IMR-90 (cell line): Measurements from ENCODE around the gene KCNK5. TPM values are rescaled to one million over a fixed set of nuclear protein-coding genes. Genes with fewer than 3 reads are reported as not detected.

Source experiments
- ATAC-seq: fragments of 200-7000 bp; cut with Tn5 transposase; 2 replicates; pipeline ENCODE4 v1.9.1; 2020; ENCODE audit warnings: low read depth, mild to moderate bottlenecking, moderate library complexity
- BruUV-seq: library from RNA; stranded (reverse); fragments of 400-500 nt; replicated peaks from 2 replicates; lab custom pipeline; 2021; lab: Mats Ljungman, UMichigan
- CTCF ChIA-PET: fragments of 300-600 bp; formaldehyde crosslinking; extraction: SDS; loops from one replicate; lab custom pipeline; 2021; ENCODE audit warnings: antibody characterized with exemption; lab: Yijun Ruan, JAX
- POLR2A ChIA-PET: fragments of 300-600 bp; sonication (Branson Sonifier 250); formaldehyde crosslinking; loops from one replicate; lab custom pipeline; 2022; ENCODE audit warnings: antibody characterized with exemption; ENCODE audit not compliant: unreplicated experiment; lab: Charles Lee
- DNase-seq: peaks from one replicate; pipeline ENCODE4 v3.0.0; 2013
- H2AFZ ChIP-seq: replicated peaks from 2 replicates; pipeline ENCODE3; 2013; ENCODE audit warnings: low read length, mild to moderate bottlenecking; ENCODE audit not compliant: poor library complexity
- H2AK5ac ChIP-seq: 2 replicates; pipeline ENCODE4 v1.6.1; 2013; ENCODE audit warnings: low read depth, low read length, inconsistent platforms
- H2AK9ac ChIP-seq: replicated peaks from 2 replicates; pipeline ENCODE3; 2013; ENCODE audit warnings: mild to moderate bottlenecking, low read depth, low read length, moderate library complexity; ENCODE audit not compliant: poor library complexity
- H2BK120ac ChIP-seq: 2 replicates; pipeline ENCODE4 v1.6.1; 2013; ENCODE audit warnings: low read depth, low read length, inconsistent platforms
- H2BK15ac ChIP-seq: 3 replicates; pipeline ENCODE4 v1.6.1; 2013; ENCODE audit warnings: low read depth, low read length, inconsistent platforms
- H2BK20ac ChIP-seq: 2 replicates; pipeline ENCODE4 v1.6.1; 2013; ENCODE audit warnings: low read depth, mild to moderate bottlenecking, inconsistent platforms, low read length, moderate library complexity
- H2BK5ac ChIP-seq: 2 replicates; pipeline ENCODE4 v1.6.1; 2013; ENCODE audit warnings: mild to moderate bottlenecking, low read depth, low read length, inconsistent platforms; ENCODE audit not compliant: poor library complexity, severe bottlenecking
- H3K14ac ChIP-seq: replicated peaks from 2 replicates; pipeline ENCODE4 v1.6.1; 2013; ENCODE audit warnings: low read depth, low read length, inconsistent platforms
- H3K18ac ChIP-seq: 2 replicates; pipeline ENCODE4 v1.6.1; 2013; ENCODE audit warnings: low read depth, low read length, control low read depth
- H3K23ac ChIP-seq: 2 replicates; pipeline ENCODE4 v1.6.1; 2013; ENCODE audit warnings: low read depth, low read length, inconsistent platforms
- H3K27ac ChIP-seq: 2 replicates; pipeline ENCODE4 v1.5.1; 2013; ENCODE audit warnings: mild to moderate bottlenecking, control low read depth, low read length; ENCODE audit not compliant: insufficient read depth
- H3K27me3 ChIP-seq: 2 replicates; pipeline ENCODE4 v1.6.1; 2013; ENCODE audit warnings: low read length; ENCODE audit not compliant: control insufficient read depth, insufficient read depth
- H3K36me3 ChIP-seq: 2 replicates; pipeline ENCODE4 v1.6.1; 2013; ENCODE audit warnings: low read length, mixed read lengths; ENCODE audit not compliant: control insufficient read depth, insufficient read depth
- H3K4ac ChIP-seq: 2 replicates; pipeline ENCODE4 v1.6.1; 2013; ENCODE audit warnings: low read depth, low read length, inconsistent platforms
- H3K4me1 ChIP-seq: 2 replicates; pipeline ENCODE4 v1.6.1; 2013; ENCODE audit warnings: low read length, mixed read lengths; ENCODE audit not compliant: control insufficient read depth, insufficient read depth
- H3K4me2 ChIP-seq: 2 replicates; pipeline ENCODE4 v1.6.1; 2013; ENCODE audit warnings: low read depth, mild to moderate bottlenecking, control low read depth, low read length, moderate library complexity
- H3K4me3 ChIP-seq: 2 replicates; pipeline ENCODE4 v1.5.1; 2013; ENCODE audit warnings: low read depth, mild to moderate bottlenecking, control low read depth, low read length, moderate library complexity; ENCODE audit not compliant: insufficient read depth
- H3K56ac ChIP-seq: 2 replicates; pipeline ENCODE4 v1.6.1; 2013; ENCODE audit warnings: low read length, inconsistent platforms; ENCODE audit not compliant: insufficient read depth; ENCODE audit errors: extremely low read depth
- H3K79me1 ChIP-seq, 2 experiments: 2 replicates each; pipeline ENCODE4 v1.6.1; 2013; ENCODE audit warnings: low read length in 2 of 2, inconsistent platforms in 1 of 2, low read depth in 1 of 2
- H3K9ac ChIP-seq: 2 replicates; pipeline ENCODE4 v1.6.1; 2013; ENCODE audit warnings: low read depth, low read length, control low read depth
- H3K9me1 ChIP-seq: 2 replicates; pipeline ENCODE4 v1.6.1; 2013; ENCODE audit warnings: low read length, inconsistent platforms; ENCODE audit not compliant: insufficient read depth
- H3K9me3 ChIP-seq: 2 replicates; pipeline ENCODE4 v1.6.1; 2013; ENCODE audit warnings: low read length; ENCODE audit not compliant: control insufficient read depth, insufficient read depth
- H4K20me1 ChIP-seq: 2 replicates; pipeline ENCODE4 v1.6.1; 2013; ENCODE audit warnings: low read length, inconsistent platforms; ENCODE audit not compliant: insufficient read depth
- H4K5ac ChIP-seq: 2 replicates; pipeline ENCODE4 v1.6.1; 2013; ENCODE audit warnings: mild to moderate bottlenecking, low read depth, low read length, control low read depth
- H4K8ac ChIP-seq, 2 experiments: 2 replicates each; pipeline ENCODE4 v1.6.1; 2013; ENCODE audit warnings: low read depth in 2 of 2, low read length in 2 of 2, control low read depth in 1 of 2, inconsistent platforms in 1 of 2
- H4K91ac ChIP-seq: 2 replicates; pipeline ENCODE4 v1.6.1; 2013; ENCODE audit warnings: low read depth, low read length, inconsistent platforms; ENCODE audit not compliant: insufficient read depth
- BHLHE40 ChIP-seq: fragments of 150-350 bp; IDR thresholded peaks from 2 replicates; pipeline ENCODE4 v1.6.1; 2016; ENCODE audit warnings: mild to moderate bottlenecking, low read depth, low read length
- CEBPB ChIP-seq: IDR thresholded peaks from 2 replicates; pipeline ENCODE4 v1.6.1; 2012; ENCODE audit warnings: low read depth, low read length, improper control_type of control experiment
- CHD1 ChIP-seq: IDR thresholded peaks from 2 replicates; pipeline ENCODE4 v1.6.1; 2012; ENCODE audit warnings: low read depth, low read length, improper control_type of control experiment
- CTCF ChIP-seq: conservative IDR thresholded peaks from 2 replicates; pipeline ENCODE4 v1.5.1; 2012; ENCODE audit warnings: mild to moderate bottlenecking, low read depth, low read length, improper control_type of control experiment
- ELK1 ChIP-seq: fragments of 150-350 bp; IDR thresholded peaks from 2 replicates; pipeline ENCODE4 v1.6.1; 2016; ENCODE audit warnings: low read depth, mild to moderate bottlenecking, low read length, moderate library complexity, borderline replicate concordance
- FOS ChIP-seq: fragments of 150-350 bp; IDR thresholded peaks from 2 replicates; pipeline ENCODE4 v1.6.1; 2016; ENCODE audit warnings: low read depth, low read length
- MAFK ChIP-seq: IDR thresholded peaks from 2 replicates; pipeline ENCODE4 v1.6.1; 2012; ENCODE audit warnings: low read depth, low read length, improper control_type of control experiment
- MAZ ChIP-seq: IDR thresholded peaks from 2 replicates; pipeline ENCODE4 v1.6.1; 2012; ENCODE audit warnings: low read depth, mild to moderate bottlenecking, low read length, improper control_type of control experiment, moderate library complexity, borderline replicate concordance
- MXI1 ChIP-seq: IDR thresholded peaks from 2 replicates; pipeline ENCODE4 v1.6.1; 2012; ENCODE audit warnings: low read depth, mild to moderate bottlenecking, low read length, moderate library complexity, borderline replicate concordance
- NFE2L2 ChIP-seq: fragments of 150-350 bp; IDR thresholded peaks from 2 replicates; pipeline ENCODE4 v1.6.1; 2016; ENCODE audit warnings: low read depth, mild to moderate bottlenecking, low read length
- POLR2A ChIP-seq: IDR thresholded peaks from 2 replicates; pipeline ENCODE4 v1.6.1; 2012; ENCODE audit warnings: mild to moderate bottlenecking, low read depth, low read length
- RAD21 ChIP-seq: IDR thresholded peaks from 2 replicates; pipeline ENCODE4 v1.6.1; 2012; ENCODE audit warnings: low read length, improper control_type of control experiment
- RCOR1 ChIP-seq: IDR thresholded peaks from 2 replicates; pipeline ENCODE4 v1.6.1; 2012; ENCODE audit warnings: mild to moderate bottlenecking, low read length, improper control_type of control experiment; ENCODE audit not compliant: insufficient replicate concordance
- RFX5 ChIP-seq: IDR thresholded peaks from 2 replicates; pipeline ENCODE4 v1.8.0; 2012; ENCODE audit warnings: low read depth, mild to moderate bottlenecking, low read length, moderate library complexity
- SMC3 ChIP-seq: fragments of 150-350 bp; IDR thresholded peaks from 2 replicates; pipeline ENCODE4 v1.6.1; 2016; ENCODE audit warnings: low read depth, mild to moderate bottlenecking, antibody characterized with exemption, low read length, moderate library complexity
- USF2 ChIP-seq: fragments of 150-350 bp; IDR thresholded peaks from 2 replicates; pipeline ENCODE4 v1.6.1; 2017; ENCODE audit warnings: mild to moderate bottlenecking, antibody characterized with exemption, low read length, low read depth
- WGBS, 2 experiments: methylation state at CpG; one replicate each; pipeline versions ENCODE4 v1.1.5 to v1.1.7; 2013; ENCODE audit warnings: missing lambda C conversion rate in 2 of 2; ENCODE audit not compliant: insufficient read length in 1 of 2; ENCODE audit errors: extremely low coverage in 2 of 2; 5-methylcytosine and 5-hydroxymethylcytosine counted together
- dilution Hi-C: fragments of 300-500 bp; cut with HindIII; formaldehyde crosslinking; loops from one replicate; pipeline ENCODE4 v1.14.3; 2018; ENCODE audit warnings: low sequenced_read_pairs; ENCODE audit not compliant: unreplicated experiment
- in situ Hi-C: fragments of 300-500 bp; cut with MboI; formaldehyde crosslinking; loops from 3 replicates; pipeline ENCODE4 v1.14.3; 2019; ENCODE audit warnings: low sequenced_read_pairs, inconsistent platforms, mixed read lengths
- intact Hi-C: fragments of 100-400 bp; cut with micrococcal nuclease; formaldehyde crosslinking; loops from 2 replicates; pipeline ENCODE4 v1.10.0; 2022
- polyA plus RNA-seq, 3 experiments: library from polyadenylated mRNA; depleted of rRNA; stranded (reverse); fragments of >200 nt; gene quantifications; 2 replicates each; pipeline ENCODE4 v1.2.3, GENCODE V29; 2012; ENCODE audit warnings: low replicate concordance in 1 of 3
- total RNA-seq: library from RNA; depleted of rRNA; stranded (reverse); fragments of >200 nt; gene quantifications from 2 replicates; pipeline ENCODE4 v1.2.3, GENCODE V29; 2012

KCNK5 gene
- total and polyA plus RNA-seq, 2 of the 4 experiments (the other 2 are of a cell fraction), result not detected

- BruUV-seq, result no TSS peak
- H2BK20ac ChIP-seq, result no peak overlapping the region
- no peak overlapping the region for H3K4me2 ChIP-seq
- H3K4ac ChIP-seq, result no peak overlapping the region
- CTCF ChIA-PET, result no interaction called here
- H3K18ac ChIP-seq, result no peak overlapping the region
- no peak overlapping the region for H2AFZ ChIP-seq
- ATAC-seq, result no peak
- intact Hi-C loops, result no loop called here
- no peak overlapping the region for H4K8ac ChIP-seq
- H3K36me3 ChIP-seq, result no peaks in the 10 kb centered on the region
- H3K79me1 ChIP-seq, result no peaks in the 10 kb centered on the region
- no peaks in the 10 kb centered on the region for H3K27me3 ChIP-seq
- dilution Hi-C loops, result no loop called here
- no peaks in the 10 kb centered on the region for H3K9me3 ChIP-seq
- H3K56ac ChIP-seq, result no peak overlapping the region
- H2AK5ac ChIP-seq, result no peak overlapping the region
- no peak overlapping the region for H2BK15ac ChIP-seq
- no peaks in the 10 kb centered on the region for H3K4me1 ChIP-seq
- no peak overlapping the region for H2BK5ac ChIP-seq
- H3K9me1 ChIP-seq, result no peaks in the 10 kb centered on the region
- H2BK120ac ChIP-seq, result no peak overlapping the region
- no peak overlapping the region for H3K14ac ChIP-seq
- no peak overlapping the region for H4K5ac ChIP-seq
- H2AK9ac ChIP-seq, result peak overlapping the region; percentile 24
- no peaks in the 10 kb centered on the region for H4K20me1 ChIP-seq
- H4K91ac ChIP-seq, result no peak overlapping the region
- TF ChIP-seq POLR2A, result no peak
- TF ChIP-seq RFX5, result no peak
- no peak for TF ChIP-seq MXI1
- no peak for TF ChIP-seq RCOR1
- no peak for TF ChIP-seq USF2
- no peak for TF ChIP-seq BHLHE40
- no peak for TF ChIP-seq RAD21
- no peak for TF ChIP-seq SMC3
- no peak for TF ChIP-seq MAZ
- no peak for TF ChIP-seq FOS
- TF ChIP-seq NFE2L2, result no peak
- TF ChIP-seq ELK1, result no peak
- TF ChIP-seq MAFK, result no peak
- TF ChIP-seq CEBPB, result no peak
- TF ChIP-seq CTCF, result no peak
- no peak for TF ChIP-seq CHD1
- POLR2A ChIA-PET, result no interaction called here
- in situ Hi-C loops, result no loop called here
- H3K9ac ChIP-seq, result no peak overlapping the region
- no peak overlapping the region for H3K23ac ChIP-seq
- no peak overlapping the region for H3K4me3 ChIP-seq
- no peak overlapping the region for H3K27ac ChIP-seq
- 30% methylated on average over 2 of the region's 4 CpGs; no CpG with 5 or more reads in 1 of the 2 experiments for WGBS, 2 experiments
- DNase-seq, result no peak
These were observed 47.4 kb downstream of the KCNK5 start for GRCh38 chr6:39181826-39182225.
